HG02571 (cell line): Measurements from ENCODE around the gene VTI1A.

ENCODE experiments used
- ATAC-seq: cut with Tn5 transposase; IDR thresholded peaks from one replicate; pipeline ENCODE4 v1.9.1; 2021; ENCODE audit warnings: mild to moderate bottlenecking, moderate library complexity; ENCODE audit not compliant: unreplicated experiment

VTI1A gene

GRCh38 chr10:112744181-112745096 lies 297.4 kb downstream of the VTI1A start:
- no peak for ATAC-seq

GRCh38 chr10:112746329-112746728 lies 299.3 kb downstream of the VTI1A start:
- ATAC-seq = no peak

GRCh38 chr10:112750427-112751167 lies 303.6 kb downstream of the VTI1A start:
- no peak for ATAC-seq

- no peak for ATAC-seq
Measured at GRCh38 chr10:112751651-112752050, 304.6 kb downstream of the VTI1A start.

GRCh38 chr10:112752288-112752687 lies 305.3 kb downstream of the VTI1A start:
- no peak for ATAC-seq

GRCh38 chr10:112753961-112754411 lies 307.0 kb downstream of the VTI1A start:
- no peak for ATAC-seq

- no peak for ATAC-seq
Measured at GRCh38 chr10:112755446-112756234, 308.6 kb downstream of the VTI1A start.

- ATAC-seq = no peak
Measured at GRCh38 chr10:112756235-112756527, 309.2 kb downstream of the VTI1A start.

- ATAC-seq = no peak
Measured at GRCh38 chr10:112758961-112759360, 311.9 kb downstream of the VTI1A start.

GRCh38 chr10:112759496-112759895 lies 312.5 kb downstream of the VTI1A start:
- no peak for ATAC-seq

GRCh38 chr10:112761256-112761655 lies 314.2 kb downstream of the VTI1A start:
- ATAC-seq = no peak

- ATAC-seq = no peak
Measured at GRCh38 chr10:112763916-112764520, 317.0 kb downstream of the VTI1A start.

- ATAC-seq = no peak
Measured at GRCh38 chr10:112765717-112766235, 318.8 kb downstream of the VTI1A start.

- no peak for ATAC-seq
Measured at GRCh38 chr10:112766636-112767035, 319.6 kb downstream of the VTI1A start.

- ATAC-seq = no peak
Measured at GRCh38 chr10:112767156-112767555, 320.1 kb downstream of the VTI1A start.

GRCh38 chr10:112768121-112768520 lies 321.1 kb downstream of the VTI1A start:
- ATAC-seq = no peak

GRCh38 chr10:112769081-112769480 lies 322.1 kb downstream of the VTI1A start:
- no peak for ATAC-seq

- no peak for ATAC-seq
Measured at GRCh38 chr10:112769611-112770370, 322.8 kb downstream of the VTI1A start.

- no peak for ATAC-seq
Measured at GRCh38 chr10:112771733-112772132, 324.7 kb downstream of the VTI1A start.

GRCh38 chr10:112773783-112774182 lies 326.8 kb downstream of the VTI1A start:
- no peak for ATAC-seq
